Measurements from ENCODE around the gene SERTAD1.

The SERTAD1 gene

DNA sequence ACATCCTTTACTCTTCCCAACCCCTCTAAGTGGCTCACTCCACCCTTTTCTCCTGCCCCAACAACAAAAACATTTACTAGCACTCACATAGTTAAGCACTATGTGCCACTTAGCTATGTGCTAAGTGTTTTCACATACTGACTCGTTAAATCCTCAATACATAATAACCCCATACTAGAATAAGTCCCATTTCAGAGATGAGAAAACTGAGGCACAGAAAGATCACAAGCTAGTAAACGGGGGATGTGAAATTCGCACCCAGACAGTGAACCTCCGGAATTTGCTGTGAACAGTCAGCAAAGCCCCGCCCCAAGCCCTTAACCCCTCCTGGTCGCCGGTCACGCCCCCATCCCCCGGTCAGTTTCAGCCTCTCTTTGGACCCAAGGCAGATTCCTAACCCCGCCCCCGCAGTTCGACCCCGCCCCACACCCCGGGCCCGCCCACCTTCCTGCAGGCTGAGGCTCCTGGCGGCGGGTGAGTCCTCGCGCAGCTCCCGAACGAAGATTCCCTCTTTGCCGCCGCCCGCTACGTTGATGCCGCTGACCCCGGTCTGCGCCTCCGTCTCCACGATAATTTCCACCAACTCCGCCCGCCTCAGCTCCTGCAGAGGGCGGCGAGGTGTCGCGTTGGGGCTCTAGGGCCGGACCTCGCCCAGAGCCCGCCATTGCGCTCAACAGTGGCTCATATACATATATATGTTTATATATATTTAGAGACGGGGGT, 22.4 kb downstream of the SERTAD1 start:
- DNase-seq, result peak; percentile 89
- H2AFZ ChIP-seq (ENCODE audit: low read length), result peak overlapping the region; percentile 99
- H3K27ac ChIP-seq (ENCODE audit: low read length), result no peak overlapping the region

DNA sequence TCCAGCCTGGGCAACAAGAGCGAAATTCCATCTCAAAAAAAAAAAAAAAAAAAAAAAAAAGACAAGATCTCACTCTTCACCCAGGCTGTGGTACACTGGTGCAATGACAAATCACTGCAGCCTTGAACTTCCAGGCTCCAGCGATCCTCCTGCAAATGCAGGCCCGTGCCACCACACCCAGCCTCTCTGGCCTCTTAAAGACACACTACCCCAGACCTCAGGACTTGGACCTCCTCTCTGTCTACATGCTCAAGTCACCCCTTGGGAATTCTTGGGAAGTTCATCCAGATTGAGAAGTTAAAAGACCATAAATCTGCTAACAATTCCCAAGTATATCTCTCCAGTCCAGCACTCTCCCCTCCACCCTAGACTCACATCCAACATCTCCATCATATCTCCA, 25.2 kb downstream of the SERTAD1 start:
- Histone ChIP-seq H3K79me2 (ENCODE audit: low read length) (no peaks in the 10 kb centered on the region), H2AFZ (ENCODE audit: low read length) (no peak overlapping the region), H3F3A (ENCODE audit: insufficient read depth, low read length) (peaks cover 7% of the 10 kb centered on the region; the same call in 1 of the 2 replicates), H3K27me3 (replicated peaks; ENCODE audit: insufficient read depth, low read length) (peaks cover 27% of the 10 kb centered on the region), H3K4me3 (ENCODE audit: low read length) (no peak overlapping the region), H3K4me1 (ENCODE audit: low read length) (peaks cover 4% of the 10 kb centered on the region), H3K9me2 (replicated peaks; ENCODE audit: insufficient read depth, low read length) (no peaks in the 10 kb centered on the region), H4K20me1 (ENCODE audit: insufficient read depth, low read length) (no peaks in the 10 kb centered on the region), H3K27ac (ENCODE audit: low read length) (no peak overlapping the region), H3K9ac (ENCODE audit: low read length) (no peak overlapping the region), H3K9me3 (replicated peaks; ENCODE audit: insufficient read depth, low read length) (no peaks in the 10 kb centered on the region), H3K4me2 (ENCODE audit: low read depth, low read length) (no peak overlapping the region), H3K36me3 (replicated peaks; ENCODE audit: insufficient read depth, low read length) (no peaks in the 10 kb centered on the region)
- TF ChIP-seq EZH2phosphoT487 (IDR thresholded peaks at IDR 0.05; ENCODE audit: low read length), result no peak
- TF ChIP-seq EZH2 (optimal IDR thresholded peaks at IDR 0.05; ENCODE audit: low read depth, low read length), result no peak
- TF ChIP-seq, protein P1, sequence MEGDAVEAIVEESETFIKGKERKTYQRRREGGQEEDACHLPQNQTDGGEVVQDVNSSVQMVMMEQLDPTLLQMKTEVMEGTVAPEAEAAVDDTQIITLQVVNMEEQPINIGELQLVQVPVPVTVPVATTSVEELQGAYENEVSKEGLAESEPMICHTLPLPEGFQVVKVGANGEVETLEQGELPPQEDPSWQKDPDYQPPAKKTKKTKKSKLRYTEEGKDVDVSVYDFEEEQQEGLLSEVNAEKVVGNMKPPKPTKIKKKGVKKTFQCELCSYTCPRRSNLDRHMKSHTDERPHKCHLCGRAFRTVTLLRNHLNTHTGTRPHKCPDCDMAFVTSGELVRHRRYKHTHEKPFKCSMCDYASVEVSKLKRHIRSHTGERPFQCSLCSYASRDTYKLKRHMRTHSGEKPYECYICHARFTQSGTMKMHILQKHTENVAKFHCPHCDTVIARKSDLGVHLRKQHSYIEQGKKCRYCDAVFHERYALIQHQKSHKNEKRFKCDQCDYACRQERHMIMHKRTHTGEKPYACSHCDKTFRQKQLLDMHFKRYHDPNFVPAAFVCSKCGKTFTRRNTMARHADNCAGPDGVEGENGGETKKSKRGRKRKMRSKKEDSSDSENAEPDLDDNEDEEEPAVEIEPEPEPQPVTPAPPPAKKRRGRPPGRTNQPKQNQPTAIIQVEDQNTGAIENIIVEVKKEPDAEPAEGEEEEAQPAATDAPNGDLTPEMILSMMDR (IDR thresholded peaks at IDR 0.05; ENCODE audit: low read length), result no peak
- DNase-seq, result no peak

More for the DNA sequence above, 22.4 kb downstream of the SERTAD1 start:
- Histone ChIP-seq H3K27me3 (replicated peaks; ENCODE audit: insufficient read depth, low read length) (no peaks in the 10 kb centered on the region), H3K4me1 (ENCODE audit: low read length) (peaks cover 4% of the 10 kb centered on the region), H3K36me3 (replicated peaks; ENCODE audit: insufficient read depth, low read length) (no peaks in the 10 kb centered on the region), H3K4me3 (ENCODE audit: low read length) (peak overlapping the region; percentile 54), H3K9me3 (replicated peaks; ENCODE audit: insufficient read depth, low read length) (no peaks in the 10 kb centered on the region), H3K9me2 (replicated peaks; ENCODE audit: insufficient read depth, low read length) (no peaks in the 10 kb centered on the region), H3F3A (ENCODE audit: insufficient read depth, low read length) (no peaks in the 10 kb centered on the region), H3K79me2 (ENCODE audit: low read length) (no peaks in the 10 kb centered on the region), H3K4me2 (ENCODE audit: low read depth, low read length) (peak overlapping the region; percentile 98), H4K20me1 (ENCODE audit: insufficient read depth, low read length) (no peaks in the 10 kb centered on the region), H3K9ac (ENCODE audit: low read length) (peak overlapping the region; percentile 41; the same call in 1 of the 2 replicates)
- TF ChIP-seq EZH2 (optimal IDR thresholded peaks at IDR 0.05; ENCODE audit: low read depth, low read length), result no peak
- TF ChIP-seq, protein P1 (IDR thresholded peaks at IDR 0.05; ENCODE audit: low read length), result no peak
- TF ChIP-seq EZH2phosphoT487 (IDR thresholded peaks at IDR 0.05; ENCODE audit: low read length), result no peak

DNA sequence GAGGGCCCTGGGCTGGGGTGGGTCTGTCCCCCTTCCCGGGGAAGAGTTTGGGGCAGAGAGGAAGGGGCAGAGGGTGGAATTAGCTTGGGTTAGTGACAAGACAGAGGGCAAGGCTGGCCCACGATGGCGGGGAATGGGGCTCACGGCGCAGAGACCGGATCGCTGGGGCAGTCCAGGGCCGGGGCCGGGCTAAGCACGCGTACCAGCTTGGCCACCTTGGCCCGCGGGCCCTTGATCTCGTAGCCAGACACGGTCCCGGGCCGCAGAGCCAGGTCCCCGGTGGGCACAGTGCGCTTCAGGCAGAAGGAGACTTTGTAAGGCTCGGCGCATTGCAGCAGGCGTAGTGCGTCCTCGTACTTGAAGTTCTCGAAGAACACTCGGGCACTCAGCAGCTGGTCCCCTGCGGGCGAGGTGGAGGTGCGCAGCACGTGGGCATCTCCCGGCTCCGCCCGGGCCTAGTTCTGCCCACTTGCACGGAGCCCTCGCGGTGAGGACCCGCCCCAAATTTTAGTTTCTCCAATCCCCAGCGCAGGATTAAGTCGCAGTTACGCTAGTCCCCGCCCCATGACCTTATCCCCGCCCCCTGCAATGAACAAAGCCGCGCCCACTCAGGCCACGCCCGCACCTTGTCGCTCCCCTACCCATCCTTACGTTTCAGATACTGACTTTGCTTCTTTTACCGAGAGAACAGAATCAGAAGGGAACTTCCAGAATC, 27.2 kb downstream of the SERTAD1 start:
- H3K9ac ChIP-seq (ENCODE audit: low read length), result no peak overlapping the region
- H4K20me1 ChIP-seq (ENCODE audit: insufficient read depth, low read length), result no peaks in the 10 kb centered on the region
- peaks cover 4% of the 10 kb centered on the region for H3K4me1 ChIP-seq (ENCODE audit: low read length)
- H3K36me3 ChIP-seq (replicated peaks; ENCODE audit: insufficient read depth, low read length), result no peaks in the 10 kb centered on the region
- H3K27me3 ChIP-seq (replicated peaks; ENCODE audit: insufficient read depth, low read length), result peaks cover 45% of the 10 kb centered on the region
- H3F3A ChIP-seq (ENCODE audit: insufficient read depth, low read length), result peaks cover 7% of the 10 kb centered on the region; the same call in 1 of the 2 replicates
- H3K79me2 ChIP-seq (ENCODE audit: low read length), result no peaks in the 10 kb centered on the region
- no peaks in the 10 kb centered on the region for H3K9me3 ChIP-seq (replicated peaks; ENCODE audit: insufficient read depth, low read length)
- H3K4me2 ChIP-seq (ENCODE audit: low read depth, low read length), result no peak overlapping the region
- H3K4me3 ChIP-seq (ENCODE audit: low read length), result no peak overlapping the region
- TF ChIP-seq EZH2 (optimal IDR thresholded peaks at IDR 0.05; ENCODE audit: low read depth, low read length), result no peak
- TF ChIP-seq, protein P1 (IDR thresholded peaks at IDR 0.05; ENCODE audit: low read length), result no peak
- TF ChIP-seq EZH2phosphoT487 (IDR thresholded peaks at IDR 0.05; ENCODE audit: low read length), result no peak
- DNase-seq, result no peak
- H3K27ac ChIP-seq (ENCODE audit: low read length), result no peak overlapping the region
- H2AFZ ChIP-seq (ENCODE audit: low read length), result no peak overlapping the region
- H3K9me2 ChIP-seq (replicated peaks; ENCODE audit: insufficient read depth, low read length), result no peaks in the 10 kb centered on the region

All from MM.1S (cell line).